SK-N-SH treated with all-trans-retinoic acid at 6 μM for 48 hours (cell line): Measurements from ENCODE around the gene CCT2.

Experiments used
- ATAC-seq: fragments of 200-7000 bp; cut with Tn5 transposase; 3 replicates; pipeline ENCODE4 v1.9.1; 2020; ENCODE audit warnings: mild to moderate bottlenecking, moderate library complexity
- ARNTL ChIP-seq: fragments of 450-650 bp; formaldehyde crosslinking; IDR thresholded peaks from 2 replicates; pipeline ENCODE4 v1.5.0; 2020; ENCODE audit warnings: low read depth, mild to moderate bottlenecking, moderate library complexity, borderline replicate concordance
- BACH2 ChIP-seq: fragments of 250-450 bp; sonication (Bioruptor Pico); IDR thresholded peaks from 2 replicates; pipeline ENCODE4 v1.9.0; 2021; ENCODE audit warnings: mild to moderate bottlenecking, borderline replicate concordance
- CSDC2 ChIP-seq: fragments of 250-450 bp; sonication (Bioruptor Pico); IDR thresholded peaks from 2 replicates; pipeline ENCODE4 v1.5.0; 2020; ENCODE audit warnings: mild to moderate bottlenecking, moderate library complexity
- ESRRG ChIP-seq: fragments of 250-450 bp; sonication (Bioruptor Pico); IDR thresholded peaks from 2 replicates; pipeline ENCODE4 v1.6.1; 2021; ENCODE audit warnings: mild to moderate bottlenecking
- GLIS3 ChIP-seq: fragments of 250-450 bp; sonication (Bioruptor Pico); IDR thresholded peaks from 2 replicates; pipeline ENCODE4 v1.5.0; 2020; ENCODE audit warnings: mild to moderate bottlenecking, moderate library complexity
- ISL1 ChIP-seq: fragments of 250-450 bp; sonication (Bioruptor Pico); IDR thresholded peaks from 2 replicates; pipeline ENCODE4 v2.1.2; 2022; ENCODE audit warnings: mild to moderate bottlenecking, moderate library complexity
- OSR1 ChIP-seq: fragments of 250-450 bp; sonication (Bioruptor Pico); IDR thresholded peaks from 2 replicates; pipeline ENCODE4 v1.8.0; 2022; ENCODE audit warnings: moderate library complexity, mild to moderate bottlenecking, inconsistent platforms
- PPARA ChIP-seq: fragments of 250-450 bp; sonication (Bioruptor Pico); IDR thresholded peaks from 2 replicates; pipeline ENCODE4 v1.5.0; 2020; ENCODE audit warnings: mild to moderate bottlenecking, borderline replicate concordance
- RARB ChIP-seq: fragments of 250-450 bp; sonication (Bioruptor Pico); IDR thresholded peaks from 2 replicates; pipeline ENCODE4 v1.8.0; 2021; ENCODE audit warnings: mild to moderate bottlenecking, moderate library complexity
- SNAI2 ChIP-seq: fragments of 250-450 bp; sonication (Bioruptor Pico); IDR thresholded peaks from 2 replicates; pipeline ENCODE4 v1.5.0; 2020; ENCODE audit warnings: mild to moderate bottlenecking, moderate library complexity
- TCF4 ChIP-seq: fragments of 250-450 bp; sonication (Bioruptor Pico); IDR thresholded peaks from 2 replicates; pipeline ENCODE4 v1.8.0; 2021; ENCODE audit warnings: mild to moderate bottlenecking, moderate library complexity, borderline replicate concordance
- TOX ChIP-seq: fragments of 250-450 bp; sonication (Bioruptor Pico); IDR thresholded peaks from 2 replicates; pipeline ENCODE4 v1.8.0; 2021; ENCODE audit warnings: mild to moderate bottlenecking, moderate library complexity, borderline replicate concordance
- ZC3H10 ChIP-seq: fragments of 250-450 bp; sonication (Bioruptor Pico); IDR thresholded peaks from 2 replicates; pipeline ENCODE4 v1.5.1; 2021; ENCODE audit warnings: mild to moderate bottlenecking, moderate library complexity
- ZFP3 ChIP-seq: fragments of 250-450 bp; sonication (Bioruptor Pico); IDR thresholded peaks from 2 replicates; pipeline ENCODE4 v1.5.0; 2020; ENCODE audit warnings: mild to moderate bottlenecking, moderate library complexity
- ZFP30 ChIP-seq: fragments of 450-650 bp; formaldehyde crosslinking; IDR thresholded peaks from 2 replicates; pipeline ENCODE4 v1.5.0; 2022; ENCODE audit warnings: mild to moderate bottlenecking, moderate library complexity
- ZNF565 ChIP-seq: fragments of 450-650 bp; formaldehyde crosslinking; conservative IDR thresholded peaks from 2 replicates; pipeline ENCODE4 v1.5.0; 2020; ENCODE audit warnings: low read depth, mild to moderate bottlenecking, moderate library complexity
- ZNF70 ChIP-seq: fragments of 450-650 bp; formaldehyde crosslinking; IDR thresholded peaks from 2 replicates; pipeline ENCODE4 v1.5.0; 2020; ENCODE audit warnings: mild to moderate bottlenecking, moderate library complexity
- ZNF8 ChIP-seq: fragments of 450-650 bp; formaldehyde crosslinking; IDR thresholded peaks from 2 replicates; pipeline ENCODE4 v1.5.0; 2020; ENCODE audit warnings: mild to moderate bottlenecking, moderate library complexity
- TF ChIP-seq, protein P1 (sequence below): fragments of 250-450 bp; sonication (Bioruptor Pico); IDR thresholded peaks from 2 replicates; pipeline ENCODE4 v1.8.0; 2021; ENCODE audit warnings: low read depth, mild to moderate bottlenecking, moderate library complexity, borderline replicate concordance
- TF ChIP-seq, protein P2 (sequence below): fragments of 250-450 bp; sonication (Bioruptor Pico); IDR thresholded peaks from 2 replicates; pipeline ENCODE4 v1.5.1; 2020; ENCODE audit warnings: low read depth, mild to moderate bottlenecking, moderate library complexity
- TF ChIP-seq, protein P3 (sequence below): fragments of 250-450 bp; sonication (Bioruptor Pico); IDR thresholded peaks from 2 replicates; pipeline ENCODE4 v1.5.0; 2020; ENCODE audit warnings: mild to moderate bottlenecking, moderate library complexity

Gene CCT2

DNA sequence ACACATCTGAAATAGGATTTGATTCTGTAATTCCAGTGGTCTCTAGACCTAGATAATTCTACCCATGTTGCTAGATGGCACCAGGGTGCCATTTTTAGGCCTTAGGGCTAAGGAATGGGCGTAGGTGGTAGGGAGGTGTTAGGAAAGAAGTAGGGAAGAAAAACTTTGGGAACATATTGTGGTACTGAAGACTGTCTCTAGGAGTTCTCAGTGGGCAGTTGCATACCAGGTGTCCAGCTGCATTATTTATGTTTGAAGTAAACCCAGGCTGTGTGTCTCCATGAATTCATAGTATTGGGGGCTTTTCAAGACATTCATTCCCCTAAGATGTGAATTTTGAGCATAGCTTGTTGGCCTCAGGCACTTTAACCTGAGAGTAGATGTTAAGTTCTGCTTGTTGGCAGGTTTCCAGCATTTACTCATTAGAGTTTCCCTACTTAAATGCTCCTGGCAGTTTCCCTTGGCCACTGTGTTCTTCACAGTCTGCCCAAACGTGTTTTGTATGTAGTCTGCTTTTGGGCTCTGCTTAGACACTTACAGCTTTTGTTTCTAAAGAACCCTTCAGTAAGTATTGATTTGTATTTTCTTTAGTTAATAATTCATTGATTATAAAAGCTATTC, 31.5 kb upstream of the CCT2 start:
- TF ChIP-seq SNAI2 (CRISPR knock-in tag): no peak
- no peak for TF ChIP-seq ESRRG (CRISPR knock-in tag)
- TF ChIP-seq ZNF70: no peak
- no peak for TF ChIP-seq ZC3H10 (CRISPR knock-in tag)
- TF ChIP-seq GLIS3 (CRISPR knock-in tag): no peak
- TF ChIP-seq, protein P1, sequence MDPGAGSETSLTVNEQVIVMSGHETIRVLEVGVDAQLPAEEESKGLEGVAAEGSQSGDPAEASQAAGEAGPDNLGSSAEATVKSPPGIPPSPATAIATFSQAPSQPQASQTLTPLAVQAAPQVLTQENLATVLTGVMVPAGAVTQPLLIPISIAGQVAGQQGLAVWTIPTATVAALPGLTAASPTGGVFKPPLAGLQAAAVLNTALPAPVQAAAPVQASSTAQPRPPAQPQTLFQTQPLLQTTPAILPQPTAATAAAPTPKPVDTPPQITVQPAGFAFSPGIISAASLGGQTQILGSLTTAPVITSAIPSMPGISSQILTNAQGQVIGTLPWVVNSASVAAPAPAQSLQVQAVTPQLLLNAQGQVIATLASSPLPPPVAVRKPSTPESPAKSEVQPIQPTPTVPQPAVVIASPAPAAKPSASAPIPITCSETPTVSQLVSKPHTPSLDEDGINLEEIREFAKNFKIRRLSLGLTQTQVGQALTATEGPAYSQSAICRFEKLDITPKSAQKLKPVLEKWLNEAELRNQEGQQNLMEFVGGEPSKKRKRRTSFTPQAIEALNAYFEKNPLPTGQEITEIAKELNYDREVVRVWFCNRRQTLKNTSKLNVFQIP (CRISPR knock-in tag): no peak
- no peak for TF ChIP-seq OSR1 (CRISPR knock-in tag)
- no peak for TF ChIP-seq RARB
- no peak for TF ChIP-seq CSDC2 (CRISPR knock-in tag)
- ATAC-seq: peak; percentile 66

DNA sequence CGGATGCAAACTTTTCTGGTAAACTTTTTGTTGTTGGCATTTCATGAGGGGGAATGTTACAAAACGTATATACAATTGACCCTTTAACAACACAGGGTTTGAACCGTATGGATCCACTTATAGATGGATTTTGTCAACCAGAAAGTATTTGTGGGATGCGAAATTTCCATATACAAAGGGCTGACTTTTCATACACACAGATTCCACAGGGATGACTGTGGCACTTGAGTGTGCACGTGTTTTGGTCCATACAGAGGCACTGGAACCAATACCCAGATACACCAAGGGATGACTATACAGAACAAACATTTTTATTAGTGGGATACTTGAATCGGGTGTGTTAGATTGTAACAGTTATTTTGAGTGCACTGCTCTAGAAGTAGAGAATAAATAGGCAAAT, 29.8 kb upstream of the CCT2 start:
- TF ChIP-seq CSDC2 (CRISPR knock-in tag): no peak
- TF ChIP-seq ZC3H10 (CRISPR knock-in tag): no peak
- TF ChIP-seq PPARA (CRISPR knock-in tag): no peak
- no peak for TF ChIP-seq TOX (CRISPR knock-in tag)
- TF ChIP-seq ARNTL (CRISPR knock-in tag): no peak
- TF ChIP-seq RARB: no peak
- TF ChIP-seq, protein P1 (CRISPR knock-in tag): no peak
- TF ChIP-seq ZFP3: no peak
- no peak for TF ChIP-seq ZFP30
- no peak for TF ChIP-seq TCF4 (CRISPR knock-in tag)
- TF ChIP-seq ZNF565 (CRISPR knock-in tag): no peak
- no peak for TF ChIP-seq ZNF70
- TF ChIP-seq, protein P2, sequence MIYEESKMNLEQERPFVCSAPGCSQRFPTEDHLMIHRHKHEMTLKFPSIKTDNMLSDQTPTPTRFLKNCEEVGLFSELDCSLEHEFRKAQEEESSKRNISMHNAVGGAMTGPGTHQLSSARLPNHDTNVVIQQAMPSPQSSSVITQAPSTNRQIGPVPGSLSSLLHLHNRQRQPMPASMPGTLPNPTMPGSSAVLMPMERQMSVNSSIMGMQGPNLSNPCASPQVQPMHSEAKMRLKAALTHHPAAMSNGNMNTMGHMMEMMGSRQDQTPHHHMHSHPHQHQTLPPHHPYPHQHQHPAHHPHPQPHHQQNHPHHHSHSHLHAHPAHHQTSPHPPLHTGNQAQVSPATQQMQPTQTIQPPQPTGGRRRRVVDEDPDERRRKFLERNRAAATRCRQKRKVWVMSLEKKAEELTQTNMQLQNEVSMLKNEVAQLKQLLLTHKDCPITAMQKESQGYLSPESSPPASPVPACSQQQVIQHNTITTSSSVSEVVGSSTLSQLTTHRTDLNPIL (CRISPR knock-in tag): no peak
- no peak for TF ChIP-seq ISL1 (CRISPR knock-in tag)
- no peak for TF ChIP-seq ZNF8 (CRISPR knock-in tag)
- no peak for TF ChIP-seq OSR1 (CRISPR knock-in tag)
- TF ChIP-seq ESRRG (CRISPR knock-in tag): no peak
- ATAC-seq: peak; percentile 91

DNA sequence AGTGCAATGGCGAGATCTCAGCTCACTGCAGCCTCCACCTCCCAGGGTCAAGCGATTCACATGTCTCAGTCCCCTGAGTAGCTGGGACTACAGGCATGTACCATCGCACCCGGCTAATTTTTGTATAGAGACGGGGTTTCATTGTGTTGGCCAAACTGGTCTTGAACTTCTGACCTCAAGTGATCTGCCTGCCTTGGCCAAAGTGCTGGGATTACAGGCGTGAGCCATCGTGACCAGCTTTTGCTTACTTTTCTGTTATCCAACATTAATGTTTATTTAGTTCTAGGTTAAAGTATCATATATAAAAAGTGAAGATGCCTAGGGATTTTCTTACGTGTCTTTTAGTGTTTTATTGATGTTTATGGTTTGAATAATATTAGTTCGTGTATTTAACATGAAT, 28.9 kb upstream of the CCT2 start:
- no peak for TF ChIP-seq TCF4 (CRISPR knock-in tag)
- TF ChIP-seq, protein P3, sequence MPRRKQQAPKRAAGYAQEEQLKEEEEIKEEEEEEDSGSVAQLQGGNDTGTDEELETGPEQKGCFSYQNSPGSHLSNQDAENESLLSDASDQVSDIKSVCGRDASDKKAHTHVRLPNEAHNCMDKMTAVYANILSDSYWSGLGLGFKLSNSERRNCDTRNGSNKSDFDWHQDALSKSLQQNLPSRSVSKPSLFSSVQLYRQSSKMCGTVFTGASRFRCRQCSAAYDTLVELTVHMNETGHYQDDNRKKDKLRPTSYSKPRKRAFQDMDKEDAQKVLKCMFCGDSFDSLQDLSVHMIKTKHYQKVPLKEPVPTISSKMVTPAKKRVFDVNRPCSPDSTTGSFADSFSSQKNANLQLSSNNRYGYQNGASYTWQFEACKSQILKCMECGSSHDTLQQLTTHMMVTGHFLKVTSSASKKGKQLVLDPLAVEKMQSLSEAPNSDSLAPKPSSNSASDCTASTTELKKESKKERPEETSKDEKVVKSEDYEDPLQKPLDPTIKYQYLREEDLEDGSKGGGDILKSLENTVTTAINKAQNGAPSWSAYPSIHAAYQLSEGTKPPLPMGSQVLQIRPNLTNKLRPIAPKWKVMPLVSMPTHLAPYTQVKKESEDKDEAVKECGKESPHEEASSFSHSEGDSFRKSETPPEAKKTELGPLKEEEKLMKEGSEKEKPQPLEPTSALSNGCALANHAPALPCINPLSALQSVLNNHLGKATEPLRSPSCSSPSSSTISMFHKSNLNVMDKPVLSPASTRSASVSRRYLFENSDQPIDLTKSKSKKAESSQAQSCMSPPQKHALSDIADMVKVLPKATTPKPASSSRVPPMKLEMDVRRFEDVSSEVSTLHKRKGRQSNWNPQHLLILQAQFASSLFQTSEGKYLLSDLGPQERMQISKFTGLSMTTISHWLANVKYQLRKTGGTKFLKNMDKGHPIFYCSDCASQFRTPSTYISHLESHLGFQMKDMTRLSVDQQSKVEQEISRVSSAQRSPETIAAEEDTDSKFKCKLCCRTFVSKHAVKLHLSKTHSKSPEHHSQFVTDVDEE (CRISPR knock-in tag): no peak
- TF ChIP-seq ISL1 (CRISPR knock-in tag): no peak
- TF ChIP-seq ZC3H10 (CRISPR knock-in tag): no peak
- no peak for TF ChIP-seq RARB
- TF ChIP-seq, protein P1 (CRISPR knock-in tag): no peak
- no peak for TF ChIP-seq ESRRG (CRISPR knock-in tag)
- TF ChIP-seq, protein P2 (CRISPR knock-in tag): no peak
- no peak for TF ChIP-seq GLIS3 (CRISPR knock-in tag)
- TF ChIP-seq TOX (CRISPR knock-in tag): no peak
- TF ChIP-seq ZNF8 (CRISPR knock-in tag): no peak
- TF ChIP-seq ZNF70: no peak
- TF ChIP-seq OSR1 (CRISPR knock-in tag): no peak
- TF ChIP-seq CSDC2 (CRISPR knock-in tag): no peak
- TF ChIP-seq ZNF565 (CRISPR knock-in tag): no peak
- no peak for TF ChIP-seq BACH2 (CRISPR knock-in tag)
- no peak for ATAC-seq
